ENCODE data around the gene PUS1.

GRCh38 chr12:131971226-131971625 is 42.1 kb downstream of the PUS1 start:
- TF ChIP-seq REST (IDR thresholded peaks at IDR 0.05; ENCODE audit: low read depth, low read length) (no peak), ZNF274 (IDR thresholded peaks at IDR 0.05; ENCODE audit: insufficient read depth, insufficient read length) (no peak), POLR2A (IDR thresholded peaks at IDR 0.05; ENCODE audit: low read depth, low read length) (no peak), CTCF (IDR thresholded peaks at IDR 0.05 in 2 of 3, conservative IDR thresholded peaks at IDR 0.05 in 1 of 3; ENCODE audit: control insufficient read depth in 2 of 3, extremely low read depth in 1 of 3, insufficient read depth in 1 of 3, low read depth in 3 of 3, low read length in 3 of 3) (no peak), ZNF384 (IDR thresholded peaks at IDR 0.05; ENCODE audit: borderline replicate concordance, low read depth, low read length) (no peak), DPF2 (IDR thresholded peaks at IDR 0.05) (no peak), EZH2 (IDR thresholded peaks at IDR 0.05; ENCODE audit: borderline replicate concordance, control insufficient read depth, low read depth, low read length) (no peak), LARP7 (IDR thresholded peaks at IDR 0.05) (no peak)
- TF ChIP-seq, protein P1, sequence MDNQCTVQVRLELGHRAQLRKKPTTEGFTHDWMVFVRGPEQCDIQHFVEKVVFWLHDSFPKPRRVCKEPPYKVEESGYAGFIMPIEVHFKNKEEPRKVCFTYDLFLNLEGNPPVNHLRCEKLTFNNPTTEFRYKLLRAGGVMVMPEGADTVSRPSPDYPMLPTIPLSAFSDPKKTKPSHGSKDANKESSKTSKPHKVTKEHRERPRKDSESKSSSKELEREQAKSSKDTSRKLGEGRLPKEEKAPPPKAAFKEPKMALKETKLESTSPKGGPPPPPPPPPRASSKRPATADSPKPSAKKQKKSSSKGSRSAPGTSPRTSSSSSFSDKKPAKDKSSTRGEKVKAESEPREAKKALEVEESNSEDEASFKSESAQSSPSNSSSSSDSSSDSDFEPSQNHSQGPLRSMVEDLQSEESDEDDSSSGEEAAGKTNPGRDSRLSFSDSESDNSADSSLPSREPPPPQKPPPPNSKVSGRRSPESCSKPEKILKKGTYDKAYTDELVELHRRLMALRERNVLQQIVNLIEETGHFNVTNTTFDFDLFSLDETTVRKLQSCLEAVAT (IDR thresholded peaks at IDR 0.05) = no peak

Measured in GM12878 (cell line).